ENCODE data around the gene KANSL1. TPM values are rescaled to one million over a fixed set of nuclear protein-coding genes. Genes with fewer than 3 reads are reported as not detected.

Gene KANSL1
- total RNA-seq, 2 donors from 2014 or later, result 137 to 144 TPM

- 99 to 100% methylated on average over 7 of the region's 7 CpGs for WGBS, 2 experiments (ENCODE audit: insufficient coverage in 1 of 2, insufficient read length in 1 of 2)
- no peaks in the 10 kb centered on the region for H3K4me1 ChIP-seq (ENCODE audit: control insufficient read depth, insufficient read depth, low read length)
- no peak overlapping the region for H3K9ac ChIP-seq (ENCODE audit: extremely low read depth, low read length, poor library complexity, severe bottlenecking)
- H3K4me1 Mint-ChIP-seq, result no peaks in the 10 kb centered on the region
- peaks cover 8% of the 10 kb centered on the region for H3K36me3 ChIP-seq (ENCODE audit: control insufficient read depth, insufficient read depth, low read length)
- DNase-seq, result no peak
- no peak overlapping the region for H3K27ac ChIP-seq (ENCODE audit: low read depth, low read length)
- H3K36me3 Mint-ChIP-seq (ENCODE audit: low read depth), result peaks cover 62% of the 10 kb centered on the region
- H3K9me3 ChIP-seq (ENCODE audit: control insufficient read depth, low read length), result peaks cover 40% of the 10 kb centered on the region
- no peak overlapping the region for H3K27ac Mint-ChIP-seq
- H3K27me3 Mint-ChIP-seq (ENCODE audit: insufficient read depth), result no peaks in the 10 kb centered on the region
- no peaks in the 10 kb centered on the region for H3K27me3 ChIP-seq (ENCODE audit: control insufficient read depth, insufficient read depth, low read length, poor library complexity, severe bottlenecking)
- no peak overlapping the region for H3K4me3 ChIP-seq (ENCODE audit: low read length)
- H3K4me3 Mint-ChIP-seq, result no peak overlapping the region
- TF ChIP-seq CTCF (conservative IDR thresholded peaks at IDR 0.05), result no peak
- peaks cover 33% of the 10 kb centered on the region for H3K9me3 Mint-ChIP-seq
Observed at GRCh38 chr17:46200197-46200596, 7.0 kb upstream of the KANSL1 start.

- Histone ChIP-seq H3K4me1 (ENCODE audit: control insufficient read depth, insufficient read depth, low read length) (no peaks in the 10 kb centered on the region), H3K36me3 (ENCODE audit: control insufficient read depth, insufficient read depth, low read length) (peaks cover 8% of the 10 kb centered on the region), H3K9ac (ENCODE audit: extremely low read depth, low read length, poor library complexity, severe bottlenecking) (no peak overlapping the region), H3K9me3 (ENCODE audit: control insufficient read depth, low read length) (peaks cover 37% of the 10 kb centered on the region), H3K27me3 (ENCODE audit: control insufficient read depth, insufficient read depth, low read length, poor library complexity, severe bottlenecking) (no peaks in the 10 kb centered on the region), H3K4me3 (ENCODE audit: low read length) (peak overlapping the region; percentile 9), H3K27ac (ENCODE audit: low read depth, low read length) (no peak overlapping the region)
- Mint-ChIP-seq H3K27ac (no peak overlapping the region), H3K4me3 (no peak overlapping the region), H3K4me1 (peaks cover 4% of the 10 kb centered on the region), H3K27me3 (ENCODE audit: insufficient read depth) (no peaks in the 10 kb centered on the region), H3K36me3 (ENCODE audit: low read depth) (peaks cover 53% of the 10 kb centered on the region), H3K9me3 (peaks cover 32% of the 10 kb centered on the region)
- no peak for TF ChIP-seq CTCF (conservative IDR thresholded peaks at IDR 0.05)
- no peak for DNase-seq
Observed at GRCh38 chr17:46199379-46199778, 6.2 kb upstream of the KANSL1 start.

- WGBS, 2 experiments (ENCODE audit: insufficient coverage in 1 of 2, insufficient read length in 1 of 2), result 80 to 97% methylated on average over 1 of the region's 1 CpG
- Mint-ChIP-seq H3K27ac (no peak overlapping the region), H3K27me3 (ENCODE audit: insufficient read depth) (no peaks in the 10 kb centered on the region), H3K9me3 (peaks cover 27% of the 10 kb centered on the region), H3K4me1 (peaks cover 8% of the 10 kb centered on the region), H3K4me3 (no peak overlapping the region), H3K36me3 (ENCODE audit: low read depth) (peaks cover 45% of the 10 kb centered on the region)
- TF ChIP-seq CTCF (conservative IDR thresholded peaks at IDR 0.05), result no peak
- DNase-seq, result no peak
- H3K27ac ChIP-seq (ENCODE audit: low read depth, low read length), result no peak overlapping the region
- no peaks in the 10 kb centered on the region for H3K4me1 ChIP-seq (ENCODE audit: control insufficient read depth, insufficient read depth, low read length)
- H3K4me3 ChIP-seq (ENCODE audit: low read length), result peak overlapping the region; percentile 39
- H3K9me3 ChIP-seq (ENCODE audit: control insufficient read depth, low read length), result peaks cover 33% of the 10 kb centered on the region
- H3K27me3 ChIP-seq (ENCODE audit: control insufficient read depth, insufficient read depth, low read length, poor library complexity, severe bottlenecking), result no peaks in the 10 kb centered on the region
- H3K9ac ChIP-seq (ENCODE audit: extremely low read depth, low read length, poor library complexity, severe bottlenecking), result no peak overlapping the region
- peaks cover 8% of the 10 kb centered on the region for H3K36me3 ChIP-seq (ENCODE audit: control insufficient read depth, insufficient read depth, low read length)
Observed at GRCh38 chr17:46198233-46198632, 5.0 kb upstream of the KANSL1 start.
